Activated T-helper 1 cell treated with anti-CD3 and anti-CD28 coated beads, Interleukin-2, amount 50 U/mL, for 16 hours (primary cell): ENCODE measurements around the gene ERP29.
"Not testable (repeated sequence)": the region's sequence is repeated elsewhere in the genome, so short reads cannot be mapped to it uniquely, and the experiment has no call there.

Experiments
- DNase-seq, 2 donors: peaks; one replicate each; pipeline ENCODE4 v3.0.0-alpha.2; 2020; ENCODE audit warnings: low read depth in 1 of 2, low spot score in 1 of 2

Gene ERP29

DNA sequence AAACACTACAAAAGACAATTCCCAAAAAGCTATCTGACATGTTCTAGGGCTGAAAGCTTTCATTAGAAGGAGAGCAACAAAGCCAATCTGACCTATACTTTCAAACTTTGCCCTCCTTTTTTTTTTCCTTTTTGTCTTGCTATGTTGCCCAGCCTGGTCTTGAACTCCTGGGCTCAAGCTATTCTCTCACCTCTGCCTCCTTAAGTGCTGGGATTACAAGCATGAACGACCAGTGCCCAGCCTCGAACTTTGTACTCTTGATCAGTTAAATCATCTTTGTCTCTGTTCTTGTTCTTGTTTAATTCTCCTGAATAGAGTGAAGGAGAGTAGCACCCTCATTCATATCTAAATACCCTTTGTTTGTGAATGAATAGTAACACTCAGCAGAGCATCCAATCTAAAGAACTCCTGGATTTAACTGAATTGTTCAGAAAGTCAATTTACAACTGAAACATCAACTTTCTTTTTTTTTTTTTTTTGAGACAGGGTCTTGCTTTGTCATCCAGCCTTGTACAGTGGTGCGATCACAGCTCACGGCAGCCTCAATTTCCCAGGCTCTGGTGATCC is 22.1 kb downstream of the ERP29 start:
- no peak for DNase-seq

DNA sequence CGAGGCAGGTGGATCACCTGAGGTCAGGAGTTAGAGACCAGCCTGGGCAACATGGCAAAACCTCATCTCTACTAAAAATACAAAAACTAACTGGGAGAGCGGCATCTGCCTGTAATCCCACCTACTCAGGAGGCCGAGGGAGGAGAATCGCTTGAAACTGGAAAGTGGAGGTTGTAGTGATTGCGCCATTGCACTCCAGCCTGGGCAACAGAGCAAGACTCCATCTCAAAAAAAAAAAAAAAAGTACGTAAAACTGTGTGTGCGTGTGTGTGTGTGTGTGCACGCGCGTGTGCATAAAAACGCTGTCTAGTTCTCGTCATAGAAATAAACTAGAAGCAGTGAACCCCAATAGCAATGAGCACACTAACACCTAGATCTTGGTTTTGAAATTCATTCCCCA is 23.4 kb downstream of the ERP29 start:
- DNase-seq: not testable (repeated sequence)

DNA sequence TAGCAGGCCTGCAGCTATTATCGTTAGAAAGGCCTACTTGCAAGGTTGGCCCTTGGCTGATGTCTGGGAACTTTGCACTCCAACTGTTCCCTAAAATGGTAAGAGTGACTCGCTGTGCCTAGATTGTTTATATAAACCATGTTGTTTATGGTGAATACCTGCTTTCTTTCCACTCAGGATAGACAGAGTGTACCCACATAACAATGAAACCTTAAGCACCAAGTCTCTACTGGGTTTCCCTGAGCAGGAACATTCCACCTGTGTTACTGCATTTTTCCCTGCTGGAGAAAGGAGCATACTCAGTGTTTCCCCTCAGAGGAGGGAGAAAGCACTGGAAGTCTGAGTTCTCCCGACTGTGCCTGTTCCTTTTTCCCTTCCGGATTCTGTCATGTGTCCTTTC is 32.8 kb downstream of the ERP29 start:
- DNase-seq: no peak

DNA sequence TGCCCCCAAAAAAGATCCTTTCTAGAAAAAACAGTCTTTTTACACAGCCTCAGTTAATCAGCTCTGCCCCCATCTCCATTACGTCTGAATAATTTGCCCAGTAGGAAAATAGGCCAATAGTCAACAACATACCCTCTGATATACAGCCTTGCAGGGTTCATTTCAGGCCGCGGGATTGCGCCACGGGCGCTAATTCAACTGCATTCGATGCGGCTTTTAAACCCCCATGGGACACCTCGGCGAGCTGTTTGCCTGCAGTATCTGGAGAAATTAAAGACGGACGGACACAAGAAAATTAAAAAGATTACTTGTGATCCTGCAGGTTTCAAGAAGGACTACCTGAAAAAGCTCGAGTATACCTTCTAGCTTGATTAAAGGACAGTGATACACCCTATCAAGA is 36.1 kb downstream of the ERP29 start:
- no peak for DNase-seq

DNA sequence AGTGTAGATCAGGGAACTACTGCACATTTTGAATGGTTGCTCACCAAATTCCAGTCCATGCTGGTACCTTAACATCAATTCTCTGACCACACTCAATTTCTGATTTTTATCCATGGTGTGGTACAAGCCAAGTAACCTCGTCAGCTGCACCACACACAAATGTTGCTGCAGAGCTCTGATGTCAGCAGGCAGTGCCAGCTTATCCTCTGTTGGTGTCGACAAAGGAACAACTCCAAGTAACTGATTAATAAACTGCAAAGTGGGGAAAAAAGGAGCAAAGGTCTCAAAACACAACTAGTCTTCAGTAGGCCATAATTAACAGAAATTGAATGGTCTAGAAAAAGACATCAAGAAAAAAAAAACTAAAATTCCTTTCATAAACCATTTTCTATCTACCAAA is 47.9 kb downstream of the ERP29 start:
- no peak for DNase-seq

DNA sequence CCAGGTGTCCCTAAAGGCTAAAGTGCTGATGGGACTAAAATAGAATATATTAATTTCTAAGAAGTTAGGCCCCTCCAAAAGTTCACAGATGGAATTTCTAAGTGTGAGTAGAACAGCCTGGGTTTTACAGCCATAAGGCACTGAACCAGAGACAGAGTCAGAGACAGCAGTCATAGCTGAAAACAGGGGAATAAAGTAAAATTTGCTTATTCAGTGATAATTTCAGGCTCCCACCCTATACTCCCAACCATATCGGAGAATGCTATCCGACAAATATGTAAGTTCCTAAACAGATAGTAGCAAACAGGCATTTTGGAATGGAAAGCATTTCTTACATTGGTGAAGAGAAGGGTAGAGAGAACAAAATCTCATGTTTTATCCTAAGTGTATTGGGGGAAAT is 50.0 kb downstream of the ERP29 start:
- no peak for DNase-seq

DNA sequence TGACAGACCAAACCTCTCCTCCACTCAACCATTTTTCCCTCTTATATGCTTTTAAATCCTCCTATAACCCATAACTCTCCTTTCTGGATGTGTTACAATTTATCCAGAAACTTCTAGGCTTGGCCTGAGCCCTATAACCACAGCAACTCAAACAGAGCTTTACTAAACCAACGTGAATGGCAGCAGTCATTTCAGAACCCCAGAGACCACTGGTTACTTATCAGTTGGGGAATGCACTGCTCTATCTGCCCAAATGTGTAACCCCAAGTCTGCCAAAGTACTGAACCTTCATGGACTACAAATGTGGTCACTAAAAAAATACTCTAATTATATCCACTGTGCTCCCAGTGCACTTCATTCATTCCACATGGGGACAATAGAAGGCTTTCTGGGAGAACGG is 53.3 kb downstream of the ERP29 start:
- no peak for DNase-seq
